ENCODE measurements around the gene KRT77.

DNA sequence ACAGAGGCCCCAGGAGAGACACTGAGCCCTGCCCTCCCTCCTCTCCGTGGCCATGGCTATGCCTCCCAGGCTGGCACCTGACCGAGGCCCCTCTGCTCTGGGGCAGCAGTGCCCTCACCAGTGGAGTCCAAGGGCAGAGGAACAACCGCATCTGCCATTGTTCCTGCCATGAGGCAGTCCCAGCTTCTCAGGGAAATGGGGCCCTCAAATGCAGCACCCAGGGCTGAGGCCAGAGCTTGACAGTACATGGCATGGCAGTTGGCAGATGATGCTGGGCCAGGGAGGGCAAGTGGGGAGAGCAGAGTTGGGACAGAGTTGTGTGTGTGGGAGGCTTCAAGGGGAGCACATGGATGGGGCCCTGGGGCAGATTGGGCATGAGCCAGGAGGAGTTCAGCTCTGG is 21.1 kb upstream of the KRT77 start:
- TF ChIP-seq, protein P1, sequence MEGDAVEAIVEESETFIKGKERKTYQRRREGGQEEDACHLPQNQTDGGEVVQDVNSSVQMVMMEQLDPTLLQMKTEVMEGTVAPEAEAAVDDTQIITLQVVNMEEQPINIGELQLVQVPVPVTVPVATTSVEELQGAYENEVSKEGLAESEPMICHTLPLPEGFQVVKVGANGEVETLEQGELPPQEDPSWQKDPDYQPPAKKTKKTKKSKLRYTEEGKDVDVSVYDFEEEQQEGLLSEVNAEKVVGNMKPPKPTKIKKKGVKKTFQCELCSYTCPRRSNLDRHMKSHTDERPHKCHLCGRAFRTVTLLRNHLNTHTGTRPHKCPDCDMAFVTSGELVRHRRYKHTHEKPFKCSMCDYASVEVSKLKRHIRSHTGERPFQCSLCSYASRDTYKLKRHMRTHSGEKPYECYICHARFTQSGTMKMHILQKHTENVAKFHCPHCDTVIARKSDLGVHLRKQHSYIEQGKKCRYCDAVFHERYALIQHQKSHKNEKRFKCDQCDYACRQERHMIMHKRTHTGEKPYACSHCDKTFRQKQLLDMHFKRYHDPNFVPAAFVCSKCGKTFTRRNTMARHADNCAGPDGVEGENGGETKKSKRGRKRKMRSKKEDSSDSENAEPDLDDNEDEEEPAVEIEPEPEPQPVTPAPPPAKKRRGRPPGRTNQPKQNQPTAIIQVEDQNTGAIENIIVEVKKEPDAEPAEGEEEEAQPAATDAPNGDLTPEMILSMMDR (IDR thresholded peaks at IDR 0.05): no peak
- TF ChIP-seq EP300 (IDR thresholded peaks at IDR 0.05): no peak

Measured in sigmoid colon (tissue), 4 donors.